Mucosa of rectum (tissue), 2 donors: Measurements from ENCODE around the gene ZNF182.
A peak's percentile ranks its signal among the peaks of the same experiment; 100 is the strongest.
"Not testable (repeated sequence)": the region's sequence is repeated elsewhere in the genome, so short reads cannot be mapped to it uniquely, and the experiment has no call there.

ENCODE experiments used
- H3K27ac ChIP-seq, 2 donors: one replicate each; pipeline ENCODE4 v1.7.0; 2013; ENCODE audit warnings: inconsistent platforms in 2 of 2, low read depth in 2 of 2, low read length in 2 of 2
- H3K27me3 ChIP-seq, 2 donors: one replicate each; pipeline ENCODE4 v1.7.0; 2013; ENCODE audit warnings: low read length in 2 of 2; ENCODE audit not compliant: control insufficient read depth in 2 of 2, insufficient read depth in 2 of 2
- H3K36me3 ChIP-seq, 2 donors: one replicate each; pipeline ENCODE4 v1.7.0; 2013; ENCODE audit warnings: low read length in 2 of 2; ENCODE audit not compliant: control insufficient read depth in 2 of 2, insufficient read depth in 2 of 2
- H3K4me1 ChIP-seq, 2 donors: one replicate each; pipeline ENCODE4 v1.7.0; 2013; ENCODE audit warnings: low read length in 2 of 2, mild to moderate bottlenecking in 1 of 2; ENCODE audit not compliant: control insufficient read depth in 2 of 2, insufficient read depth in 2 of 2
- H3K4me3 ChIP-seq, 2 donors: one replicate each; pipeline ENCODE4 v1.7.0; 2013; ENCODE audit warnings: low read length in 2 of 2
- H3K9ac ChIP-seq, 2 donors: one replicate each; pipeline ENCODE4 v1.7.0; 2013; ENCODE audit warnings: low read length in 2 of 2, low read depth in 1 of 2, mild to moderate bottlenecking in 1 of 2
- H3K9me3 ChIP-seq, 2 donors: one replicate each; pipeline ENCODE4 v1.7.0; 2013; ENCODE audit warnings: low read length in 2 of 2; ENCODE audit not compliant: control insufficient read depth in 2 of 2
- donor health status: healthy.
- donor health status: Normal muscosa, but diverticular disease.

ZNF182 gene

DNA sequence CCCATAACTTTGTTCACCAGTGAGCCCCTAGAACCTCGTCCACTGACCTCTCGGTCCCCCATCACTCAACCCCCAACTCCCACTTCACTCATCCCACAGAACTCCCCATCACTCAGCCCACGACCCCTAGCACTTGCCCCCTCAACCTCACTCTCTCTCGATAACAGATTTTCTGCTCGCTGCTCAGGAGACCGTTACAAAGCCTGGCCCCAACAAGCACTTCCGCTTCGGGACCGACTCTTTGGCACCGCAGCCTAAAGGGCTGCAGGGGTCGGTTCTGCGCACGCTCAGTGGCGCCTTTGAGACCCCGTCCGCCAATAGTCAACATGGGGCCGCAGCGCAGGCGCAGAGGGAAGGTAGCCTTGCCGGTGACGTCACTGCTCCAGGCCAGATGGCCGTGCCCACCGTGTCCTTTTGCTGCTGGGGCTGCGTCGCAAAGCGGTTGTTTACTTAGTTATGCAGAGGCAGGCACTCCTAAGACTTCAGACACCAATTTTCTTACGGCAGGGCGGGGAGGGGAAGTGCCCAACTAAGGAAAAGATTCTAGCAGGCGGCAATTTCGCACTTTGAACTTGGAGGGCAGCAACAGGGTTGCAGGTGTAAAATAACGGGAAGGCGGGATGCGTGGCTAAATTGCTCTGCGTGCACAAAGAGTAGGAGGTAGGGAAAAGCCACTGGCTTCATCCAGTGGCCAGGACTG is at the start of gene ZNF182:
ZNF182 (minus strand) TSS at position 232 of the 700 bp plus-strand sequence. CDS start 1,380 bp downstream, outside the sequence.
- H3K4me1 ChIP-seq, result no peaks in the 10 kb centered on the region
- no peaks in the 10 kb centered on the region for H3K9me3 ChIP-seq
- H3K36me3 ChIP-seq, result no peaks in the 10 kb centered on the region
- no peaks in the 10 kb centered on the region for H3K27me3 ChIP-seq
- H3K9ac ChIP-seq, result peak within 1 kb of the TSS; percentile 65 to 68
- H3K27ac ChIP-seq, result peak within 1 kb of the TSS; percentile 60 to 72
- peak within 1 kb of the TSS; percentile 76 to 82 for H3K4me3 ChIP-seq

DNA sequence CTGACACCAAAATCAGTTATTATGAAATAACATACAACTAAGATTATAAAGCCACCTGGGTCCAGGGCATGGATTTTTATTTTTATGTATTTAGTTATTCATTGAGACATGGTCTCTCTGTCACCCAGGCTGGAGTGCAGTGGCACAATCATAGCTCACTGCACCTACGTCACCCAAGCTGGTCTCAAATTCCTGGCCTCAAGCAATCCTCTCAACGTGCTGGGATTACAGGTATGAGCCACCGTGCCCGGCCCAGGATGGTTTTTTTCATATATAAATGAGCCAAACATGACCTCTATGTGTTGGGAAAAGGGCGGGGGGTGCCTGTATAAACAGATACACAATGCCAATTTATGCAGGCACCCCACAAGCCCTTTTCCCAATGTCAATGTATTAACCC is 43.1 kb upstream of the ZNF182 start:
- Histone ChIP-seq H3K27ac (no peak overlapping the region), H3K9me3 (no peaks in the 10 kb centered on the region), H3K9ac (no peak overlapping the region)

GRCh38 chrX:48045410-48046311 is 41.9 kb upstream of the ZNF182 start:
- no peak overlapping the region for H3K27ac ChIP-seq

More for the DNA sequence above, 43.1 kb upstream of the ZNF182 start:
- Histone ChIP-seq H3K4me3 (no peak overlapping the region), H3K27me3 (no peaks in the 10 kb centered on the region), H3K36me3 (no peaks in the 10 kb centered on the region), H3K4me1 (no peaks in the 10 kb centered on the region)

GRCh38 chrX:48043056-48043455 is 39.3 kb upstream of the ZNF182 start:
- Histone ChIP-seq H3K36me3 (no peaks in the 10 kb centered on the region), H3K27ac (no peak overlapping the region), H3K9ac (no peak overlapping the region), H3K4me1 (no peaks in the 10 kb centered on the region), H3K27me3 (no peaks in the 10 kb centered on the region), H3K9me3 (no peaks in the 10 kb centered on the region), H3K4me3 (no peak overlapping the region)

More at GRCh38 chrX:48045410-48046311, 41.9 kb upstream of the ZNF182 start:
- Histone ChIP-seq H3K27me3 (no peaks in the 10 kb centered on the region), H3K9me3 (no peaks in the 10 kb centered on the region), H3K36me3 (no peaks in the 10 kb centered on the region), H3K9ac (no peak overlapping the region), H3K4me1 (no peaks in the 10 kb centered on the region), H3K4me3 (no peak overlapping the region)

DNA sequence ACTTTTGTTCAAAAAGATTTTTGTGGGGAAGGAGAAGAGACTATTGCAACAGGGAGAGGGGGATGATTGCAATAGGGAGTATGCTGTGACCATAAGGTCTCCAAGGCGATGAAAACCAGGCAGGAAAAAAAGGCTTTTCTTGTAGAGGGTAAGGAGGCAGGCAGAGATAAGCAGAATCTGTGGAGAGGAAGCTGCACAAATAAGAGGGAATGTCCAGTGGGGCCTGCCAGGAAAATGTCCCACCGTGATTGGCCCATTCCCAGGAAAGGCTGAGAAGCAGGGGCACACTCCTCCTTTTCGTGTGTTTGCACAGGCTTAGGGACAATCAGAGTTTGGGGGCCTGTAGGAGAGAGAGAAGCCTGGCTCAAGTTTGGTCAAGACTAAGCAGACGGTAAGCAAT is 32.1 kb upstream of the ZNF182 start:
- Histone ChIP-seq H3K4me1 (no peaks in the 10 kb centered on the region), H3K27ac (no peak overlapping the region), H3K36me3 (no peaks in the 10 kb centered on the region), H3K4me3 (no peak overlapping the region), H3K9me3 (no peaks in the 10 kb centered on the region), H3K9ac (no peak overlapping the region), H3K27me3 (no peaks in the 10 kb centered on the region)

DNA sequence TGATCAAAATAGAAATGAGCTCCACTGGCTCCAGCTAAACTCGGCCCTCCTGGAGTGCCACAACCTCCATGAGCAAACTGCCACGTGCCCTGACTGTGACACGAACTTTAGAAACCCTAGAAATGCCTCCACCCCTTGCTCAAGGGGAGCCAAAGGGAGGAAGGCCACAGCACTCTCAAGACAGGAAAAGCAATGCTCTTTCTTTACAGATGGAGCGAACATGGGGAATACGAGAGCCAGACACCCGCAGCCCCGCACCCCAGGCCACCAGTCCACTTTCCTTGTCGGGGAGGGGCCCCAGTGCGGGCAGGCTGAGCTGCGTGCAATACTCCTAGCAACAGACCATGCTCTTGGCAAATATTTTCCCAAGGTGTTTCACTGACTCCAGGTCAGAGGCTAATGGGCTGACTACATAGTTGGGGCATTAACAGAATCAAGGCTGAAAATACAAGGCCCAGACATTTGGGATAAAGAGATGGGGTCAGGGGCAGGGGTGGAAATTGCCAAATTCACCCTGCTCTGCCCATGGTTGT is 26.9 kb upstream of the ZNF182 start:
- H3K9me3 ChIP-seq, H3K4me3 ChIP-seq, H3K27ac ChIP-seq, H3K36me3 ChIP-seq, H3K27me3 ChIP-seq, H3K9ac ChIP-seq, H3K4me1 ChIP-seq: not testable (repeated sequence)

GRCh38 chrX:48030237-48030636 is 26.4 kb upstream of the ZNF182 start:
- H3K9ac ChIP-seq, result no peak overlapping the region
- no peak overlapping the region for H3K4me3 ChIP-seq
- H3K4me1 ChIP-seq, result peaks cover 0 to 3% of the 10 kb centered on the region in 2 donors
- H3K9me3 ChIP-seq, result no peaks in the 10 kb centered on the region
- no peaks in the 10 kb centered on the region for H3K27me3 ChIP-seq
- no peak overlapping the region for H3K27ac ChIP-seq
- H3K36me3 ChIP-seq, result no peaks in the 10 kb centered on the region

- H3K9me3 ChIP-seq, result no peaks in the 10 kb centered on the region
- H3K9ac ChIP-seq, result no peak overlapping the region
- no peaks in the 10 kb centered on the region for H3K27me3 ChIP-seq
Measured at GRCh38 chrX:48028091-48028490, 24.3 kb upstream of the ZNF182 start.

GRCh38 chrX:48027545-48027944 is 23.8 kb upstream of the ZNF182 start:
- H3K27ac ChIP-seq, H3K4me1 ChIP-seq, H3K9ac ChIP-seq: not testable (repeated sequence)

More at GRCh38 chrX:48028091-48028490, 24.3 kb upstream of the ZNF182 start:
- Histone ChIP-seq H3K4me1 (peaks cover 0 to 3% of the 10 kb centered on the region in 2 donors), H3K36me3 (no peaks in the 10 kb centered on the region), H3K4me3 (no peak overlapping the region), H3K27ac (no peak overlapping the region)

GRCh38 chrX:48025561-48025960 is 21.8 kb upstream of the ZNF182 start:
- Histone ChIP-seq H3K36me3 (no peaks in the 10 kb centered on the region), H3K4me1 (peaks cover 0 to 3% of the 10 kb centered on the region in 2 donors), H3K9me3 (no peaks in the 10 kb centered on the region), H3K27me3 (no peaks in the 10 kb centered on the region), H3K4me3 (no peak overlapping the region), H3K27ac (no peak overlapping the region), H3K9ac (no peak overlapping the region)

More at GRCh38 chrX:48027545-48027944, 23.8 kb upstream of the ZNF182 start:
- H3K27me3 ChIP-seq, H3K36me3 ChIP-seq, H3K4me3 ChIP-seq, H3K9me3 ChIP-seq: not testable (repeated sequence)
